Measurements from ENCODE around the gene LRRC49.

LRRC49 gene

GRCh38 chr15:71085809-71086208 is 193.2 kb downstream of the LRRC49 start:
- H3K36me3 ChIP-seq (ENCODE audit: insufficient read depth, low read length), result no peaks in the 10 kb centered on the region
- no peaks in the 10 kb centered on the region for H3K9me3 ChIP-seq (ENCODE audit: low read depth, low read length)
- DNase-seq (ENCODE audit: low read depth, low spot score), result no peak
- no peak overlapping the region for H3K4me3 ChIP-seq
- H3K27ac ChIP-seq, result no peak overlapping the region
- no peak overlapping the region for H3K9ac ChIP-seq (ENCODE audit: insufficient read length)
- no peak for TF ChIP-seq EZH2 (IDR thresholded peaks at IDR 0.05)
- TF ChIP-seq FOXP2 (optimal IDR thresholded peaks at IDR 0.05; ENCODE audit: control extremely low read depth, extremely low read length, insufficient read depth), result no peak
- no peak for TF ChIP-seq POLR2AphosphoS5 (IDR thresholded peaks at IDR 0.05; ENCODE audit: borderline replicate concordance, low read depth, low read length)

DNA sequence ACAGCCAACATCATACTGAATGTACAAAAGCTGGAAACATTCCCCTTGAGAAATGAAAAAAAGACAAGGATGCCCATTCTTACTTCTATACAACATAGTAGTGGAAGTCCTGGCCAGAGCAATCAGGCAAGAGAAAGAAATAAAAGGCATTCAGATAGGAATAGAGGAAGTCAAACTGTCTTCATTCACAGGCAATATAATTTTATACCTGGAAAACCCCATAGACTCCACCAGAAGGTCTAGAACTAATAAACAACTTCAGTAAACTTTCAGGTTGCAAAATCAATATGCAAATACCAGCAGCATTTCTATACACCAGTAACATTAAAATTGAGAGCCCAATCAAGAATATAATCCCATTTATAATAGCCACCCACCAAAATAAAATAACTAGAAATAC is 195.5 kb downstream of the LRRC49 start:
- no peaks in the 10 kb centered on the region for H3K9me3 ChIP-seq (ENCODE audit: low read depth, low read length)
- H3K36me3 ChIP-seq (ENCODE audit: insufficient read depth, low read length), result no peaks in the 10 kb centered on the region
- H3K4me3 ChIP-seq, result no peak overlapping the region
- DNase-seq (ENCODE audit: low read depth, low spot score), result no peak
- TF ChIP-seq EZH2 (IDR thresholded peaks at IDR 0.05), result no peak
- no peak for TF ChIP-seq FOXP2 (optimal IDR thresholded peaks at IDR 0.05; ENCODE audit: control extremely low read depth, extremely low read length, insufficient read depth)
- no peak for TF ChIP-seq POLR2AphosphoS5 (IDR thresholded peaks at IDR 0.05; ENCODE audit: borderline replicate concordance, low read depth, low read length)
- no peak overlapping the region for H3K27ac ChIP-seq
- H3K9ac ChIP-seq (ENCODE audit: insufficient read length), result no peak overlapping the region

- no peak overlapping the region for H3K9ac ChIP-seq (ENCODE audit: insufficient read length)
- TF ChIP-seq POLR2AphosphoS5 (IDR thresholded peaks at IDR 0.05; ENCODE audit: borderline replicate concordance, low read depth, low read length) (no peak), EZH2 (IDR thresholded peaks at IDR 0.05) (no peak), FOXP2 (optimal IDR thresholded peaks at IDR 0.05; ENCODE audit: control extremely low read depth, extremely low read length, insufficient read depth) (no peak)
- H3K36me3 ChIP-seq (ENCODE audit: insufficient read depth, low read length), result no peaks in the 10 kb centered on the region
- H3K9me3 ChIP-seq (ENCODE audit: low read depth, low read length), result no peaks in the 10 kb centered on the region
- no peak for DNase-seq (ENCODE audit: low read depth, low spot score)
- no peak overlapping the region for H3K27ac ChIP-seq
- no peak overlapping the region for H3K4me3 ChIP-seq
These were observed 196.1 kb downstream of the LRRC49 start for GRCh38 chr15:71088683-71089082.

DNA sequence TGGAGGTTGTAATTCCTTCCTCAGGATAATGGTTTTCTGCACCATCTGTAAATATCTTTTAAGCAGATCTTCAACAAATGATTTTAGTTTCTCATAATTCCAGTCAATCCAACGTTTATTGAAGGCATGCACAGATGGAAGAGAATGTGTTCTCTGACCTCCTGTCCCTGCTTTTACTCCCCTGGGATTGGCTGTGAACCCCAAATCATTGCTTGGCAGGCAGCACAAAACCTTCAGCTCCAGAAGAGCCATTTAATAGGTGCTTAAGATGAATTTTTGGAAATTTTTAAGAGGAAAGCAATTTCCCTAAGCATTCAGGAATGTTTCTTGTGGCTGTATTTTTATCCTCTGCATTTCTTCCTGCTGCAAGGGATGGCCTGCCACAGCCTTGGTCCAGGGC is 197.2 kb downstream of the LRRC49 start:
- no peak overlapping the region for H3K9ac ChIP-seq (ENCODE audit: insufficient read length)
- TF ChIP-seq FOXP2 (optimal IDR thresholded peaks at IDR 0.05; ENCODE audit: control extremely low read depth, extremely low read length, insufficient read depth), result no peak
- no peak for TF ChIP-seq EZH2 (IDR thresholded peaks at IDR 0.05)
- no peak for TF ChIP-seq POLR2AphosphoS5 (IDR thresholded peaks at IDR 0.05; ENCODE audit: borderline replicate concordance, low read depth, low read length)
- H3K4me3 ChIP-seq, result no peak overlapping the region
- DNase-seq (ENCODE audit: low read depth, low spot score), result no peak
- no peaks in the 10 kb centered on the region for H3K9me3 ChIP-seq (ENCODE audit: low read depth, low read length)
- no peak overlapping the region for H3K27ac ChIP-seq
- H3K36me3 ChIP-seq (ENCODE audit: insufficient read depth, low read length), result no peaks in the 10 kb centered on the region

GRCh38 chr15:71091601-71092000 is 199.0 kb downstream of the LRRC49 start:
- Histone ChIP-seq H3K36me3 (ENCODE audit: insufficient read depth, low read length) (no peaks in the 10 kb centered on the region), H3K9ac (ENCODE audit: insufficient read length) (no peak overlapping the region), H3K9me3 (ENCODE audit: low read depth, low read length) (no peaks in the 10 kb centered on the region), H3K4me3 (no peak overlapping the region), H3K27ac (no peak overlapping the region)
- TF ChIP-seq POLR2AphosphoS5 (IDR thresholded peaks at IDR 0.05; ENCODE audit: borderline replicate concordance, low read depth, low read length) (no peak), FOXP2 (optimal IDR thresholded peaks at IDR 0.05; ENCODE audit: control extremely low read depth, extremely low read length, insufficient read depth) (no peak), EZH2 (IDR thresholded peaks at IDR 0.05) (no peak)
- no peak for DNase-seq (ENCODE audit: low read depth, low spot score)

GRCh38 chr15:71092056-71092600 is 199.5 kb downstream of the LRRC49 start:
- TF ChIP-seq EZH2 (IDR thresholded peaks at IDR 0.05), result no peak
- no peak for TF ChIP-seq POLR2AphosphoS5 (IDR thresholded peaks at IDR 0.05; ENCODE audit: borderline replicate concordance, low read depth, low read length)
- TF ChIP-seq FOXP2 (optimal IDR thresholded peaks at IDR 0.05; ENCODE audit: control extremely low read depth, extremely low read length, insufficient read depth), result no peak
- Histone ChIP-seq H3K9me3 (ENCODE audit: low read depth, low read length) (no peaks in the 10 kb centered on the region), H3K36me3 (ENCODE audit: insufficient read depth, low read length) (no peaks in the 10 kb centered on the region), H3K27ac (no peak overlapping the region), H3K9ac (ENCODE audit: insufficient read length) (no peak overlapping the region), H3K4me3 (no peak overlapping the region)
- no peak for DNase-seq (ENCODE audit: low read depth, low spot score)

GRCh38 chr15:71093054-71094024 is 200.7 kb downstream of the LRRC49 start:
- H3K9ac ChIP-seq (ENCODE audit: insufficient read length), result no peak overlapping the region
- no peaks in the 10 kb centered on the region for H3K9me3 ChIP-seq (ENCODE audit: low read depth, low read length)
- no peak for DNase-seq (ENCODE audit: low read depth, low spot score)
- H3K27ac ChIP-seq, result no peak overlapping the region
- no peak for TF ChIP-seq FOXP2 (optimal IDR thresholded peaks at IDR 0.05; ENCODE audit: control extremely low read depth, extremely low read length, insufficient read depth)
- no peak for TF ChIP-seq EZH2 (IDR thresholded peaks at IDR 0.05)
- TF ChIP-seq POLR2AphosphoS5 (IDR thresholded peaks at IDR 0.05; ENCODE audit: borderline replicate concordance, low read depth, low read length), result no peak
- H3K36me3 ChIP-seq (ENCODE audit: insufficient read depth, low read length), result no peaks in the 10 kb centered on the region
- H3K4me3 ChIP-seq, result no peak overlapping the region

DNA sequence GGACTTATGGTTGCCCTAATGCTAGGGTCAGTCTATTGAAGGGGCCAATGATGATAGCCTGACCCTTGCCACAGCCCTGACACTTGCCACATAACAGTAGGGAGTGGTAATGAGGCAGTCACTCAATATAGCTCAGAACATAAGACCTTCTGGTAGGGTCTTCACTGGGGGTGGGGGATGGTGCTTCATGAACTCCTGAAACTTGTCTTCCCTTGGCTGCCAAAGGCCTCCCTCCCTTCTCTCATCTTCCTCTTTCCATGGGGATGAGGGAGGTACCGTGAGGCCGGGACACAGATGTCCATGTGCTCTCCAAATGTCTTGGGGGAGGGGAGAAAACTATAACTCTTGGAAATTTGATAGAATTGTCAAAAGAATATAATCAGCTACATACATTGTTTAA is 201.5 kb downstream of the LRRC49 start:
- DNase-seq (ENCODE audit: low read depth, low spot score), result no peak
- TF ChIP-seq FOXP2 (optimal IDR thresholded peaks at IDR 0.05; ENCODE audit: control extremely low read depth, extremely low read length, insufficient read depth), result no peak
- no peak for TF ChIP-seq EZH2 (IDR thresholded peaks at IDR 0.05)
- no peak for TF ChIP-seq POLR2AphosphoS5 (IDR thresholded peaks at IDR 0.05; ENCODE audit: borderline replicate concordance, low read depth, low read length)
- no peak overlapping the region for H3K27ac ChIP-seq

More for the DNA sequence above, 201.5 kb downstream of the LRRC49 start:
- H3K36me3 ChIP-seq (ENCODE audit: insufficient read depth, low read length), result no peaks in the 10 kb centered on the region
- no peak overlapping the region for H3K4me3 ChIP-seq
- no peak overlapping the region for H3K9ac ChIP-seq (ENCODE audit: insufficient read length)
- no peaks in the 10 kb centered on the region for H3K9me3 ChIP-seq (ENCODE audit: low read depth, low read length)
